ENCODE results near the gene ZNF311.
"Not testable (repeated sequence)": the region's sequence is repeated elsewhere in the genome, so short reads cannot be mapped to it uniquely, and the experiment has no call there.

Gene ZNF311

DNA sequence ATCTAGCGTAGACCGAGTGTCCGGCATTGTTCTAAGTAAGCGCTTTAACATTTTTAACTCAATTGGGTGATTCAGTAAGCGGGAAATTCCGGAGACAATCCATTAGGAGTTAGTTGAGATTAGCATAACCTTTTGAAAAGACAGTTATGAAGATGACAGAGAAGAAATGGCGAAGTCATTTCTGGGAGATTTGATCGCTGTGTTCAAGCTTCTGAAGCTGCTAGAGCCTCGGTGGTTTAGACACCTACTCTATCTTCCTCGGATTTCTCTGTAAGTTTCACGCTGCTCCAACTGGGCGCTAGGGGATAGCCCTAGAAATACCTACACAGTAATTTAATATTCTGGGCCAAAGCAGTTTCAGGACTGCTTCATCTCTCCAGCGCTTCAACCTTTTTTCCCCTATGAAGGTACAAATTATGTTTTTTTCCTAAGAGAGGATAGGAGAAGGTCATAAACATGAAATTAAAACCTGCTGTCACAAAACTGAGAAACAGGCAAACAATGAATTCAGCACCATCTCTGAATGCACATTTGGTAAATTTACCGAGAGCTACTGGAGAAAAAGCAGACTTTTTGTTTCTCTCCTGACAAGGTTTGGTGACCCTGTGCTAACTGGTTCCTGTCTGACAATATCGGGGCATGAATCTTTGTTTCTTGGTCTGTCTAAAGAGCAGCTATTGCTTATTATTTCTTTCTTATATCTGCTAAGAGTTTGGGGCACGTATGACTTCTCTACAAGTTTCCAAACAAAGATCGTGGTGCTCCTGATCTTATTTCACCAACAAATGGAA is 22.4 kb downstream of the ZNF311 start:
- DNase-seq (ENCODE audit: low read depth in 2 of 2), result no peak

DNA sequence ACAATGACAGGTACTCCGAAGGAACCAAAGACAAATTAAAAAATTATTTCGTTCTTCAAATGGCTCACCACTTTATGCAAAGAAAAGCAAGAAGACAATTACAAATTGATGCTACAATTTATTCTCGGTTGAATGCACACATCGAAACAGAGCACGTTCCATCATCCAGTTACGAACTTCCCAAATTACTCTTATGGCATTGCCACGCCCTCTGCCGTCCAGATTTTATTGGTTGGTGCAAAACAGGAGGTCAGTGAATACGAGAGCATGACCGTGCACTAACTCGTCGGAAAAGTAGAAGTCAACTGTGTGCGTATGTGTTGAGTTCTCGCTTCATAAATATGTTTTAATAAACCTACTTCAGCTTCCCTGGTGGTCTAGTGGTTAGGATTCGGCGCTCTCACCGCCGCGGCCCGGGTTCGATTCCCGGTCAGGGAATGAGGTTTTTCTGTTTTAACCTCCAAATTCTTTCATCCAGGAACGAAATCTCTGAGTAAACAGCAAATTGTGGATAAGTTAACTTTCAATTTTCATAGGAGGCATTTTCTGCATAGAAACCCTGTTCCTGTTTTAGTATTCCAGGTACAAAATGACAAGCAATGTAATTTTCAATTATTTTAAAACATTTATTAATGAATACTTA is 23.2 kb downstream of the ZNF311 start:
- DNase-seq (ENCODE audit: low read depth in 2 of 2), result peak; percentile 67

DNA sequence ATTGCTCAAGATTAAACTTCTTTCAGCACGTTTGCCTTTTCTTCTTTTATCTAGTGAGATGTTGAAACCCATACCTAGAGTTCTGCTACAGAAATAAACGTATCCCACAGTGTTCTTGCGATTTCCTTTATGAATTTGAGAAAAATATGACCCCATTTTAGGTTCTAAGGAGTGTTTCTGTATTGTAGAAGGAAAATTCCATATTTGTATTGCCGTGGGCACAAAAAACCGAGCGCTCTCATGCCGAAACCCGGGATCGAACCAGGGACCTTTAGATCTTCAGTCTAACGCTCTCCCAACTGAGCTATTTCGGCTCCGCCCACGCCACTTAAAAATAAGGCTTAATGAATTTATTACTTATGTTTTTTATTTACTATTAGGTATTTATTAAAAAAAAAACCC is 23.7 kb downstream of the ZNF311 start:
- DNase-seq (ENCODE audit: low read depth in 2 of 2), result peak; percentile 73 to 81

DNA sequence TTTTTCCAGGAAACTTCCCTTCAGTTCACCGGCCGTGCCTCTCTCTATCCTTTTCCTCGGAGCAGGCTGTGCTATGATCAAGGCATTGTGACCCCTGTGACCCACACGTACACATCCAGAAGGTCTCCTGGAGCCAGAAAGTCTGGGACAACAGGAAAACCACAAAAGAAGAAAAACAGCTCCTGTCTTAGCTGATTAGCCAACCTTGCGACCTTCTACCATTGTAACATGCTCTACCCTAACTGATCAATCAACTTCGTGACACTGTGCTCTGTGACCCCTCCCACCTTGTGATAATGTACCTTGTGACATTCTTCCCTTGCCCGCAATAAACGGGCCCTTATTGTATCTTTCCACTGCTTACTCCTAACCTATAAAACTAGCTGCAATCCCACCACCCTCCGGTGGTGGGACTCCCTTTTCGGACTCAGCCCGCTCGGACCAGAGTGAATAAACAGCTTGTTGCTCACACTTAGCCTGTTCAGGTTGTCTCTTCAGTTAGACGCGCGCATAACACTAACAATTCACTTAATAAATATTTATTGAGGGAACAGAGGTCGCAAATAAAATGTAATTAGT is 24.2 kb downstream of the ZNF311 start:
- DNase-seq (ENCODE audit: low read depth in 2 of 2), result no peak

- no peak for DNase-seq (ENCODE audit: low read depth in 2 of 2)
Observed at GRCh38 chr6:28980137-28980851, 24.8 kb downstream of the ZNF311 start.

GRCh38 chr6:28979679-28980078 is 25.4 kb downstream of the ZNF311 start:
- no peak for DNase-seq (ENCODE audit: low read depth in 2 of 2)

- DNase-seq (ENCODE audit: low read depth in 2 of 2), result no peak
Observed at GRCh38 chr6:28978959-28979561, 26.1 kb downstream of the ZNF311 start.

DNA sequence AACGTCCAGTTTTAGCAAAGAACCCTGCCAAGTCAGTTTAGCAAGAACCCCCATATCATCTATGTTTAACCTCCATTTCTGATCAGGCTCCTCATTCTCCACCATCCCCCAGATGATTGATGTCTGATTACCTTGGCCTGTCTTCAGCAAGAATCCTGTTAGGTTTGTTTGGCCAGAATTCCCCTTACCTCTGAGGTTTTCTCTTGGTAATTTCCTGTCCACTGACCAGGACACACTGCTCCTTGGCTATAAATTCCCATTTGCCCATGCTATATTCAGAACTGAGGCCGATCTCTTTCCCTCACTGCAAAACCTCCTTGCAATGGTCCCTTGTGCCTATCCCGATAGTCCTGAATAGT is 27.0 kb downstream of the ZNF311 start:
- no peak for DNase-seq (ENCODE audit: low read depth in 2 of 2)

DNA sequence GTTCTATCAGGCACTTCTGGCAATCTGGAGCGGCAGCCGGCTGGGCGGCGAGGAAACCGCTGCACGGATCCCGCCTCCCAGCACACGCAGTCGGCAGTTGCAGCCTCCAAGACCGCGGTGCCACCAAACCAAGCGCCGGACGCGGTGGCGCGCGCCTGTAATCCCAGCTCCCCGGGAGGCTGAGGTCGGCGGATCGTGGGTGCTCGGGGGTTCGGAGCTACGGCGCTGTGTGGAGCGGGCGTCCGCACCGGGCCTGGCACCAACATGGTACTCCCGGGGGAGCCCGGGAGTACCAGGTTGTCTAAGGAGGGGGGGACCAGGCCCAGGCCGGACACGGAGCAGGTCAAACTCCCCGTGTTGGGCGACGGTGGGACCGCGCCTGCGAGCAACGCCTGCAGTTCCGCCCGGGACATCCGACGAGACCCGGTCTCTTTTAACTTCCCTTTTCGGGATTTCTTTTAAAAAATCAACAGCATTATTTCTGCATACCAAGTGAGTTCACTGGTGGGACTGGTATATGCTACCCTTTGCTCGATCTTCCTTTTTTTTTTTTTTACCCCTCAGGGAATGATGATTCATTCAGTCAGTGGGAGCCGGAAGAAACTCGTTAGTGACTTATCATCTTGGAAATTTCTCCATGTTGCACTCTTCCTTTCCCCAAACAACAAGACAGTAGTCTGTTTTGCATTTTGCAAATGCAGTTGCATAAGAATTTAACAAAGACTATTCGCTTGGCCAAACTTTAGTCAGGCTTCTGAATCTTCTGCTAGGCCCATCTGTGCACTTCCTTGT is 27.6 kb downstream of the ZNF311 start:
- no peak for DNase-seq (ENCODE audit: low read depth in 2 of 2)

- DNase-seq (ENCODE audit: low read depth in 2 of 2), result no peak
Observed at GRCh38 chr6:28976677-28977076, 28.4 kb downstream of the ZNF311 start.

- no peak for DNase-seq (ENCODE audit: low read depth in 2 of 2)
Observed at GRCh38 chr6:28974505-28974904, 30.6 kb downstream of the ZNF311 start.

DNA sequence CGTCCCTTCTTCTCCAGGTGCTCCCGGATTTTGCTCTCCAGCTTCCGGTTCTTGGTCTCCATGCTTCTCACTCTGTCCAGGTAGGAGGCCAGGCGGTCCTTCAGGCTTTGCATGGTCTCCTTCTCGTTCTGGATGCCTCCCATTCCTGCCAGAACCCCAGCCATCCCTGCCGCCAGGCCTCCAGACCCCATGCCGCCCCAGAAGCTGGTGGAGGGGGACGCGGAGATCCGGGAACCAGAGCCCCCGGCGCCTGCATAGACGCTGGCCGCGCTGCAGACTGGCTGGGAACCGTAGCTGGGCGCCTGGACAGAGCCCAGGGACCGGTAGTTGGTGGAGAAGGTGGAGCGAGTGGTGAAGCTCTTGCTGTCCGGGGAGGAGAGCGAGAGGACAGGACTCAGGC is 35.1 kb downstream of the ZNF311 start:
- DNase-seq (ENCODE audit: low read depth in 2 of 2), result not testable (repeated sequence)

- no peak for DNase-seq (ENCODE audit: low read depth in 2 of 2)
Observed at GRCh38 chr6:28969129-28969528, 36.0 kb downstream of the ZNF311 start.

GRCh38 chr6:28968476-28968875 is 36.6 kb downstream of the ZNF311 start:
- no peak for DNase-seq (ENCODE audit: low read depth in 2 of 2)

GRCh38 chr6:28965706-28966105 is 39.4 kb downstream of the ZNF311 start:
- DNase-seq (ENCODE audit: low read depth in 2 of 2), result no peak

- no peak for DNase-seq (ENCODE audit: low read depth in 2 of 2)
Observed at GRCh38 chr6:28960846-28961500, 44.1 kb downstream of the ZNF311 start.

DNA sequence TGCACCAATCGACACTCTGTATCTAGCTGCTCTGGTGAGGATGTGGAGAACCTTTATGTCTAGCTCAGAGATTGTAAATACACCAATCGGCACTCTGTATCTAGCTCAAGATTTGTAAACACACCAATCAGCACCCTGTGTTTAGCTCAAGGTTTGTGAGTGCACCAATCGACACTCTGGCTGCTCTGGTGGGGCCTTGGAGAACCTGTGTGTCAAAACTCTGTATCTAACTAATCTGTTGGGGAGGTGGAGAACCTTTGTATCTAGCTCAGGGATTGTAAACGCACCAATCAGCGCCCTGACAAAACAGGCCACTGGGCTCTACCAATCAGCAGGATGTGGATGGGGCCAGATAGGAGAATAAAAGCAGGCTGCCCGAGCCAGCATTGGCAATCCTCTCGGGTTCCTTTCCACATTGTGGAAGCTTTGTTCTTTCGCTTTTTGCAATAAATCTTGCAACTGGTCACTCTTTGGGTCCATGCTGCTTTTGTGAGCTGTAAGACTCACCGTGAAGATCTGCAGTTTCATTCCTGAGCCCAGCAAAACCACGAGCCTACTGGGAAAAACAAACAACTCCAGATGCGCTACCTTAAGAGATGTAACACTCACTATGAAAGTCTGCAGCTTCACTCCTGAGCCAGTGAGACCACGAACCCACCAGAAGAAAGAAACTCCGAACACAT is 46.4 kb downstream of the ZNF311 start:
- not testable (repeated sequence) for DNase-seq (ENCODE audit: low read depth in 2 of 2)

DNA sequence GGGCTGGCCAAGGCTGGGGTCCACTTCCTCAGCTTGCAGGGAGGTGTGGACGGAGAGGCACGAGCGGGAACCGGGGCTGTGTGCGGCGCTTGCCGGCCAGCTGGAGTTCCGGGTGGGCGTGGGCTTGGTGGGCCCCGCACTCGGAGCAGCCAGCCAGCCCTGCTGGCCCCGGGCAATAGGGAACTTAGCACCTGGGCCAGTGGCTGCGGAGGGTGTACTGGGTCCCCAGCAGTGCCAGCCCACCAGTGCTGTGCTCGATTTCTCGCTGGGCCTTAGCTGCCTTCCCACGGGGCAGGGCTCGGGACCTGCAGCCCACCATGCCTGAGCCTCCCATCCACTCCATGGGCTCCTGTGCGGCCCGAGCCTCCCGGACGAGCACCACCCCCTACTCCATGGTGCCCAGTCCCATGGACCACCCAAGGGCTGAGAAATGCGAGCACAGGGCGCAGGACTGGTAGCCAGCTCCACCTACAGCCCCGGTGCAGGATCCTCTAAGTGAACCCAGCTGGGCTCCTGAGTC is 47.3 kb downstream of the ZNF311 start:
- not testable (repeated sequence) for DNase-seq (ENCODE audit: low read depth in 2 of 2)

- no peak for DNase-seq (ENCODE audit: low read depth in 2 of 2)
Observed at GRCh38 chr6:28956331-28956730, 48.8 kb downstream of the ZNF311 start.

Data from activated CD4-positive, alpha-beta T cell treated with anti-CD3 and anti-CD28 coated beads for 24 hours (primary cell).